ENCODE results near the gene SFXN1. TPM values are rescaled to one million over a fixed set of nuclear protein-coding genes. Genes with fewer than 3 reads are reported as not detected.

Gene SFXN1
- total and polyA plus RNA-seq, 2 of the 4 experiments (the other 2 are of a cell fraction), result 131 to 410 TPM

- no peak overlapping the region for H2AFZ ChIP-seq (replicated peaks; ENCODE audit: low read length, poor library complexity)
- no peak overlapping the region for H4K91ac ChIP-seq (ENCODE audit: insufficient read depth, low read depth, low read length)
- no peak overlapping the region for H2BK120ac ChIP-seq (ENCODE audit: low read depth, low read length)
- H3K9ac ChIP-seq (ENCODE audit: low read depth, low read length), result no peak overlapping the region
- in situ Hi-C loops (cut with MboI; ENCODE audit: low sequenced_read_pairs), result no loop called here
- H4K5ac ChIP-seq (ENCODE audit: low read depth, low read length), result no peak overlapping the region
- no peaks in the 10 kb centered on the region for H3K79me1 ChIP-seq (ENCODE audit: low read depth in 1 of 2, low read length in 2 of 2)
- no peaks in the 10 kb centered on the region for H3K36me3 ChIP-seq (ENCODE audit: control insufficient read depth, insufficient read depth, low read length)
- intact Hi-C loops (cut with micrococcal nuclease), result no loop called here
- ChIA-PET CTCF (interaction anchor here (1.1 kb wide), 1 partner anchor 26 kb away, joined by 4 read pairs; no protein-coding TSS in a partner anchor), POLR2A (ENCODE audit: unreplicated experiment) (no interaction called here)
- H4K20me1 ChIP-seq (ENCODE audit: insufficient read depth, low read length), result no peaks in the 10 kb centered on the region
- no peak overlapping the region for H3K27ac ChIP-seq (ENCODE audit: insufficient read depth, low read length)
- ATAC-seq (ENCODE audit: low read depth), result no peak
- dilution Hi-C loops (cut with HindIII; ENCODE audit: low sequenced_read_pairs, unreplicated experiment), result no loop called here
- H3K4me1 ChIP-seq (ENCODE audit: control insufficient read depth, insufficient read depth, low read length), result no peaks in the 10 kb centered on the region
- no peak overlapping the region for H4K8ac ChIP-seq (ENCODE audit: low read depth in 2 of 2, low read length in 2 of 2)
- H3K56ac ChIP-seq (ENCODE audit: extremely low read depth, insufficient read depth, low read length), result no peak overlapping the region
- no peak overlapping the region for H3K18ac ChIP-seq (ENCODE audit: low read depth, low read length)
- no peak overlapping the region for H3K4ac ChIP-seq (ENCODE audit: low read depth, low read length)
- no peak overlapping the region for H3K14ac ChIP-seq (replicated peaks; ENCODE audit: low read depth, low read length)
- H3K4me2 ChIP-seq (ENCODE audit: low read depth, low read length), result no peak overlapping the region
- WGBS, 2 experiments (ENCODE audit: extremely low coverage in 2 of 2, insufficient read length in 1 of 2), result no CpG with 5 or more reads among the region's 3 CpGs
- TF ChIP-seq SMC3 (IDR thresholded peaks at IDR 0.05; ENCODE audit: low read depth, low read length) (no peak), POLR2A (IDR thresholded peaks at IDR 0.05; ENCODE audit: low read depth, low read length) (no peak), BHLHE40 (IDR thresholded peaks at IDR 0.05; ENCODE audit: low read depth, low read length) (no peak), RAD21 (IDR thresholded peaks at IDR 0.05; ENCODE audit: low read length) (no peak), FOS (IDR thresholded peaks at IDR 0.05; ENCODE audit: low read depth, low read length) (no peak), NFE2L2 (IDR thresholded peaks at IDR 0.05; ENCODE audit: low read depth, low read length) (no peak), CEBPB (IDR thresholded peaks at IDR 0.05; ENCODE audit: low read depth, low read length) (no peak), ELK1 (IDR thresholded peaks at IDR 0.05; ENCODE audit: borderline replicate concordance, low read depth, low read length) (no peak), MXI1 (IDR thresholded peaks at IDR 0.05; ENCODE audit: borderline replicate concordance, low read depth, low read length) (no peak), MAFK (IDR thresholded peaks at IDR 0.05; ENCODE audit: low read depth, low read length) (no peak), RCOR1 (IDR thresholded peaks at IDR 0.05; ENCODE audit: insufficient replicate concordance, low read length) (no peak), MAZ (IDR thresholded peaks at IDR 0.05; ENCODE audit: borderline replicate concordance, low read depth, low read length) (no peak), CHD1 (IDR thresholded peaks at IDR 0.05; ENCODE audit: low read depth, low read length) (no peak), RFX5 (IDR thresholded peaks at IDR 0.05; ENCODE audit: low read depth, low read length) (no peak)
- TF ChIP-seq, protein P1, sequence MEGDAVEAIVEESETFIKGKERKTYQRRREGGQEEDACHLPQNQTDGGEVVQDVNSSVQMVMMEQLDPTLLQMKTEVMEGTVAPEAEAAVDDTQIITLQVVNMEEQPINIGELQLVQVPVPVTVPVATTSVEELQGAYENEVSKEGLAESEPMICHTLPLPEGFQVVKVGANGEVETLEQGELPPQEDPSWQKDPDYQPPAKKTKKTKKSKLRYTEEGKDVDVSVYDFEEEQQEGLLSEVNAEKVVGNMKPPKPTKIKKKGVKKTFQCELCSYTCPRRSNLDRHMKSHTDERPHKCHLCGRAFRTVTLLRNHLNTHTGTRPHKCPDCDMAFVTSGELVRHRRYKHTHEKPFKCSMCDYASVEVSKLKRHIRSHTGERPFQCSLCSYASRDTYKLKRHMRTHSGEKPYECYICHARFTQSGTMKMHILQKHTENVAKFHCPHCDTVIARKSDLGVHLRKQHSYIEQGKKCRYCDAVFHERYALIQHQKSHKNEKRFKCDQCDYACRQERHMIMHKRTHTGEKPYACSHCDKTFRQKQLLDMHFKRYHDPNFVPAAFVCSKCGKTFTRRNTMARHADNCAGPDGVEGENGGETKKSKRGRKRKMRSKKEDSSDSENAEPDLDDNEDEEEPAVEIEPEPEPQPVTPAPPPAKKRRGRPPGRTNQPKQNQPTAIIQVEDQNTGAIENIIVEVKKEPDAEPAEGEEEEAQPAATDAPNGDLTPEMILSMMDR (conservative IDR thresholded peaks at IDR 0.05; ENCODE audit: low read depth, low read length), result no peak
- TF ChIP-seq, protein P2, sequence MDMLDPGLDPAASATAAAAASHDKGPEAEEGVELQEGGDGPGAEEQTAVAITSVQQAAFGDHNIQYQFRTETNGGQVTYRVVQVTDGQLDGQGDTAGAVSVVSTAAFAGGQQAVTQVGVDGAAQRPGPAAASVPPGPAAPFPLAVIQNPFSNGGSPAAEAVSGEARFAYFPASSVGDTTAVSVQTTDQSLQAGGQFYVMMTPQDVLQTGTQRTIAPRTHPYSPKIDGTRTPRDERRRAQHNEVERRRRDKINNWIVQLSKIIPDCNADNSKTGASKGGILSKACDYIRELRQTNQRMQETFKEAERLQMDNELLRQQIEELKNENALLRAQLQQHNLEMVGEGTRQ (IDR thresholded peaks at IDR 0.05; ENCODE audit: low read depth, low read length), result no peak
- no peak overlapping the region for H2BK5ac ChIP-seq (ENCODE audit: low read depth, low read length, poor library complexity, severe bottlenecking)
- no peak overlapping the region for H2AK9ac ChIP-seq (replicated peaks; ENCODE audit: low read depth, low read length, poor library complexity)
- no peaks in the 10 kb centered on the region; the same call in 1 of the 2 replicates for H3K27me3 ChIP-seq (ENCODE audit: control insufficient read depth, insufficient read depth, low read length)
- H3K9me3 ChIP-seq (ENCODE audit: control insufficient read depth, insufficient read depth, low read length), result no peaks in the 10 kb centered on the region
- H3K9me1 ChIP-seq (ENCODE audit: insufficient read depth, low read length), result no peaks in the 10 kb centered on the region
- no TSS peak for BruUV-seq (replicated peaks)
- no peak overlapping the region for H3K4me3 ChIP-seq (ENCODE audit: insufficient read depth, low read depth, low read length)
- no peak for DNase-seq
- H2AK5ac ChIP-seq (ENCODE audit: low read depth, low read length), result no peak overlapping the region
- H2BK20ac ChIP-seq (ENCODE audit: low read depth, low read length), result no peak overlapping the region
- H2BK15ac ChIP-seq (ENCODE audit: low read depth, low read length), result no peak overlapping the region
- no peak overlapping the region for H3K23ac ChIP-seq (ENCODE audit: low read depth, low read length)
These were observed 40.0 kb upstream of the SFXN1 start for GRCh38 chr5:175438234-175438857.
